Nucleus accumbens (tissue), 56 donors: ENCODE results near the gene ZNF385C.

Experiments used
- DNase-seq, 56 donors: peaks; one replicate each; lab custom pipeline; 2025; lab: John Stamatoyannopoulos, UW

ZNF385C gene

DNA sequence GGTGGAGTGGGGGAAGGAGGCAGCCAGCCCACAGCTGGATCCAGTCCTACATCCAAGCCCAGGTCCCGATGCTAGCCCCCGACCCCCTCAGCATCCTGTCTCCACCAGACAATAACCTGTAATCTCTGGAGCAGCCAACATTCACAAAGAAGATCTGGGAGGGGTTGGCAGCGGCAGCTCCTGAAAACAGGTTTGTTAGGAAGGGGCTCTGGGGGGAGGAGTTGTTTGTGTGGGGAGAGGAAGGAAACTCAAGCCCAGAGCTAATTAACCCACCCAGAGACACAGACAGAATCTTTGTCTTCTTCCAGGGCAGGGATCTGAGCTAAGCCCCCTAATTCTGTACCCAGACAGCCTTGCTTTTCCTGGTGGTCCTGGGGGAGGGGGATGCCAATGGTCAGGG lies 43.2 kb downstream of the ZNF385C start:
- no peak for DNase-seq

- DNase-seq: no peak
These were observed 44.4 kb downstream of the ZNF385C start for GRCh38 chr17:42053731-42054500.

- no peak for DNase-seq
These were observed 45.9 kb downstream of the ZNF385C start for GRCh38 chr17:42052346-42052877.

- DNase-seq: no peak
These were observed 46.6 kb downstream of the ZNF385C start for GRCh38 chr17:42051645-42052044.

- no peak for DNase-seq
These were observed 47.3 kb downstream of the ZNF385C start for GRCh38 chr17:42051013-42051400.

GRCh38 chr17:42050393-42051012 lies 47.8 kb downstream of the ZNF385C start, which contains the start of gene C17orf113:
C17orf113 (minus strand) TSS chr17:42050601; CDS start chr17:42043376, 7,225 bp downstream.
- DNase-seq: peak in 38 of 56 donors; percentile 2 to 69 (median 29)

GRCh38 chr17:42049834-42050392 lies 48.4 kb downstream of the ZNF385C start:
- DNase-seq: peak in 1 of 56 donors; percentile 48

GRCh38 chr17:42047343-42047742 lies 50.9 kb downstream of the ZNF385C start:
- no peak for DNase-seq

GRCh38 chr17:42045719-42046118 lies 52.6 kb downstream of the ZNF385C start:
- no peak for DNase-seq

GRCh38 chr17:42042598-42043319 lies 55.5 kb downstream of the ZNF385C start:
- DNase-seq: no peak

GRCh38 chr17:42041619-42042018 lies 56.7 kb downstream of the ZNF385C start:
- DNase-seq: no peak

DNA sequence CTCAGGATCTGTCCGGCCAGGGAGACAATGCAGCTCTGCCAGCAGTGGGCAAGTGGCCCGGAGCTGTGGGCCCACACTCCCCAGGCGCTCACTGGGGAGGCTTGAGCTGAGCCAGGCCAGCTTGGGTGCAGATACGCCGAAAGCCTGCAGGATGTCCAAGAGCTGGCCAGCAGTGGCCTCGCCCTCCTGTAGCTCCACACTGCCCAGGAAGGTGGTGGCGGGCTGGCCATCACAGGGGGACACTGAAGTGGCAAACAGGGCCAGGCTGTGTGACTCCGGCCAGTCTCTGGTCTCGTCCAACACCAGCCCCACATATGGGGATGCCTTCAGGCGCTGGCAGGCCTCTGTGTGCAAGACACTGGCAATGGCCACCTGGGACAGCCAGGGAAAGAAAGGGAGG lies 57.5 kb downstream of the ZNF385C start:
- no peak for DNase-seq

DNA sequence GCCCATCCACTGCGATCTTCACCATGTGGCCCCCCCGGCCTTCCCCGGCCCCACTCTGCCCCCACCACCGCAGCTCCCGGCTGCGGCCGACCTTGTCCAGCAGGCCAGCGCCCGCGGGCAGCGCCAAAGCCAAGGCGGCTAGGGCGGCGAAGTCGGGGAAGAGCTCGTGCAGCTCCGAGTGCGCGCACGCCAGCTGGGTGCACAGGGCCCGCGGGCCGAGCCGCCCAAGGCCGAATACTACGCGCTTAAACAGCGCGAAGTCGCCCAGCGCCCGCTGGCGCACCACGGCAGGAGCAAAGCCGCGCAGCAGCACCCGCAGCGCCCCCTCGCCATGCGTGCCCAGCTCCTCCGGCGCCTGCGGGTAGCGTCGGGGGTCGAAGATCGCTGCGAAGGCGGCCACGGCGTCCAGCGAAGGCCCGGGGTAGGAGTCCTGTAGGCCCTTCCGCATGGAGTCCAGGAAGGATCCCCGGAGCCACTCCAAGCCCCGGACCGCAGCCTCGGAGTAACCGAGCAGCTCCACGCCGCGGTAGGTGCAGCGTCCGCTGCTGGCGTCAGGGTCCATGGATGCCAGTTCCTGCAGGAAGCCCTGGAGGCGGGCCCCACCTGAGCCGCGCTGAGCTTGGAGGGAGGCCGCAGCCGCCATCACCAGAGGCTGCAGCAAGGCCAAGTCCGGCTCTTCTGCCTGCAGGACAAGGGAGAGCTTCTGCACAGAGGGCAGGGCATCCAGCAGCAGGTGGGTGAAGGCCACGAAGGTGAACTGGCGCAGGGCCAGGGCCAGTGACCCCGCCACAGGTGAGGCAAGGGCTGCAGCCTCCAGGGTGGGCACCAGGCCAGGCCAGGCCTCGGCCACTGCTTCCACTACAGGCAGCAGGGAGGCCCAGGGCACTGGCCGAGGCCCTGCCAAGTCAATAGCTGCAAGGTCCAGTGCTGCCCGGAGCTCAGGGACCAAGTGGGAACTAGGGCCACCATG lies 58.2 kb downstream of the ZNF385C start:
- DNase-seq: no peak

- no peak for DNase-seq
These were observed 59.9 kb downstream of the ZNF385C start for GRCh38 chr17:42038221-42038973.

DNA sequence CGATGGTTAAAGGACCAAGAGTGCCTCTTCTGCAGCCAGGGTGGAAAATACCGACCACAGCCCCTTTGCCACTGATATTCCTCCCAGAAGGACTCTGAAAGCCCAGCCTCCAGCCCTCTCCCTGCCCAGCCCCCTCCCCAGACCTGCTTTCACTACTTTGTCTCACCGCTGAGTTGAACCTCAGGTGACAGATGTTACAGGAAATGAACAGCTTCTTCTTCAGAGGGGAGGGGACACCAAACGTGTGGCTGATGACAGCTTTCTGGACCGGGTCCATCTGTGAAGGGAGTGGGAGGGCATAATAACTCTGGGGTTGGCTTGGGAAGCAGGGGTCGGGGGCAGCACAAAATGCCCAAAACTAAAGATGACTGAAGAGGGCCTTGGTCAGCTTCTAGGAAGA lies 64.2 kb downstream of the ZNF385C start:
- DNase-seq: no peak

DNA sequence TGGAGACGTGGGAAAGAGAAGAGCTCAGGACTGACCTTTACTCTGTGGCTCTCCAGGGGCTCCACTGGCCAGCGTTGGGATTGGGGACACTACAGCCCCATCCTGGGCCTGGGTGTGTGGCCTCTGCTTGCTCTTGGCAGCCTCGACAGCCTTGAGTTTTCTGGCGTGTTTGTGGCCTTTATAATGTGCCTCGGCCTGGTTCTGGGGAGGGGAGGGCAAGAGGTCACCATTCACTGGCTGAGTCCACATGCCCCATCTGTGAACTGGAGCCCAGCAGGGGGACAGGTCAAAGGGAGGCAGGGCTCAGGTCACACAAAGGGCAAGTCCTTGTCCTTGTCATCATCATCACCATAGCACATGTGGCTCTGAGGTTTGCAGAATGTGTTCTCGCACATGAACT lies 66.7 kb downstream of the ZNF385C start:
- no peak for DNase-seq

DNA sequence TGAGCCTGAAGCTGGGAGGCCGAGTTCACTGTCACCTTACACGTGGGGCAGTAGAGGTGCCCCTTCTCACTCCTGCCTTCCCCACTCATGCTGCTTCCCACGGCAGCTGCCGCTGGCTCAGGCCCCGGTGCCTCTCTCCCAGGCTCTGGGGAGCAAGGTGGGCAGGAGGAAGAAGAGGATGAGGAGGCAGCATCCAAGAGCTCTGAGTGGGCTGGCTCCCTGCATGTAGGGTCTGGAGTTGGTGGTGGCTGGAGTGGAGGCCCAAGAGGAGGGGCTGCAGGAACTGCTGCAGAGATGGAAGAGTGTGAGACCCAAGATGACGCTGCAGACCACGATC lies 69.5 kb downstream of the ZNF385C start:
- DNase-seq: no peak

DNA sequence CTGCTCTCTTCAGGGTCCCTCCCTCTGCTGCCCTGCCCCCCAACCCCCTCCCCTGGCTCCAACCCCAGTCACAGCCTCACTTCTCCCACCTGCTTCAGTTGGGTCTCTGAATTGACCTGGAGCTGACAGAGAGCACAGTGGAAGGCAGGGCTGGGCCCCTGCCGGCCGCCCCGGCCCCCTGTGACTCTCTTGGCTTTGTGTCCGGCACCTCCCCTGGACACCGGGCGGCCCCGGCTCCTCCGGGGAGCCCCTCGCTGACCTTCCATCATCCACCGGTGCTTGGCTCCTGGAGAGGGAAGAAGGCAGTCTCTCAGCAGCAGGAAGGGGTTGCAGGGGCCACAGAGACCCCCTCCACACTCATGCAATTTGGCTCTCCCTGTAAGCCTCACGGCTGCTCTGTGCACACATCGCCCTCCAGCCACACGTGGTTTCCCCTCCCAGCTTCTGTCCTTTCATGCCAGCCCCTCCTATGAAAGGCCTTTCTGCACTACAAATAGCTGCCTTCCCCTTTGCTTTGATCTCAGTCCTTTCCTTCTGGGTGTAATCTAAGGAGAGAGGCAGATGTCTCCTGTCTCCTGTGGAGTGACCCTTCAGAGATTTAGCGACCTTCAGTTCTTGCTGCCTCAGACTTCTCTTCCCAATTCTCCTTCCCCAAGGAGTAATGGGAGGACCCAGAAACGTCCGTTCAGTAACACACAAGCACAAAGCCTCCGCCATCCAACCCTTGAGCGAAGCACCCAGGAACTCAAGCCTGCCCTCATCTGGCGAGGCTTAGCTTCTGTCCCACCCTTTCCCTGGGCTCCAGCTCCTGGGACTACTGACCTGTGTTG lies 70.1 kb downstream of the ZNF385C start:
- DNase-seq: no peak
